CD4-positive, alpha-beta T cell treated with Interleukin-12 subunit alpha and Interleukin-12 subunit beta, for 1 hour (primary cell): ENCODE results near the gene SLAMF9.
"Not testable (repeated sequence)": the region's sequence is repeated elsewhere in the genome, so short reads cannot be mapped to it uniquely, and the experiment has no call there.

Experiments used
- DNase-seq: peaks from one replicate; pipeline ENCODE4 v3.0.0-alpha.2; 2020

Gene SLAMF9

GRCh38 chr1:159920202-159920601 is 33.8 kb downstream of the SLAMF9 start:
- no peak for DNase-seq

GRCh38 chr1:159919236-159919865 is 34.7 kb downstream of the SLAMF9 start:
- no peak for DNase-seq

- peak; percentile 7 for DNase-seq
Measured at GRCh38 chr1:159918352-159919200, 35.5 kb downstream of the SLAMF9 start.

- DNase-seq, result peak; percentile 9
Measured at GRCh38 chr1:159917533-159918351, 36.3 kb downstream of the SLAMF9 start.

GRCh38 chr1:159916242-159917051 is 37.6 kb downstream of the SLAMF9 start:
- DNase-seq, result peak; percentile 19

- peak; percentile 24 for DNase-seq
Measured at GRCh38 chr1:159915571-159916241, 38.3 kb downstream of the SLAMF9 start.

GRCh38 chr1:159914252-159915018 is 39.6 kb downstream of the SLAMF9 start:
- peak; percentile 22 for DNase-seq

- peak; percentile 40 for DNase-seq
Measured at GRCh38 chr1:159913451-159914192, 40.4 kb downstream of the SLAMF9 start.

GRCh38 chr1:159911326-159912070 is 42.5 kb downstream of the SLAMF9 start:
- peak; percentile 38 for DNase-seq

GRCh38 chr1:159908031-159908940 is 45.8 kb downstream of the SLAMF9 start:
- DNase-seq, result no peak

- DNase-seq, result no peak
Measured at GRCh38 chr1:159906960-159907359, 47.1 kb downstream of the SLAMF9 start.

- not testable (repeated sequence) for DNase-seq
Measured at GRCh38 chr1:159904036-159904435, 50.0 kb downstream of the SLAMF9 start.

- no peak for DNase-seq
Measured at GRCh38 chr1:159902541-159902940, 51.5 kb downstream of the SLAMF9 start.
